ENCODE data around the gene SDC4.

SDC4 gene

GRCh38 chr20:45343532-45344167 lies 4.6 kb downstream of the SDC4 start:
- no peak for DNase-seq (ENCODE audit: low read depth in 2 of 2)

- DNase-seq (ENCODE audit: low read depth in 2 of 2) = no peak
Observed at GRCh38 chr20:45342855-45343531, 5.2 kb downstream of the SDC4 start.

- DNase-seq (ENCODE audit: low read depth in 2 of 2) = no peak
Observed at GRCh38 chr20:45341939-45342854, 6.0 kb downstream of the SDC4 start.

GRCh38 chr20:45341579-45341938 lies 6.7 kb downstream of the SDC4 start:
- DNase-seq (ENCODE audit: low read depth in 2 of 2) = no peak

GRCh38 chr20:45340951-45341350 lies 7.3 kb downstream of the SDC4 start:
- no peak for DNase-seq (ENCODE audit: low read depth in 2 of 2)

GRCh38 chr20:45340236-45340847 lies 7.9 kb downstream of the SDC4 start:
- no peak for DNase-seq (ENCODE audit: low read depth in 2 of 2)

GRCh38 chr20:45339799-45340198 lies 8.4 kb downstream of the SDC4 start:
- DNase-seq (ENCODE audit: low read depth in 2 of 2) = no peak

GRCh38 chr20:45339084-45339483 lies 9.1 kb downstream of the SDC4 start:
- no peak for DNase-seq (ENCODE audit: low read depth in 2 of 2)

GRCh38 chr20:45338121-45339030 lies 9.8 kb downstream of the SDC4 start:
- no peak for DNase-seq (ENCODE audit: low read depth in 2 of 2)

- DNase-seq (ENCODE audit: low read depth in 2 of 2) = no peak
Observed at GRCh38 chr20:45337367-45338120, 10.7 kb downstream of the SDC4 start.

GRCh38 chr20:45336530-45337366 lies 11.5 kb downstream of the SDC4 start:
- DNase-seq (ENCODE audit: low read depth in 2 of 2) = no peak

- DNase-seq (ENCODE audit: low read depth in 2 of 2) = no peak
Observed at GRCh38 chr20:45330476-45330875, 17.7 kb downstream of the SDC4 start.

- no peak for DNase-seq (ENCODE audit: low read depth in 2 of 2)
Observed at GRCh38 chr20:45329497-45330319, 18.5 kb downstream of the SDC4 start.

GRCh38 chr20:45328451-45328850 lies 19.8 kb downstream of the SDC4 start:
- no peak for DNase-seq (ENCODE audit: low read depth in 2 of 2)

GRCh38 chr20:45325371-45325770 lies 22.9 kb downstream of the SDC4 start:
- DNase-seq (ENCODE audit: low read depth in 2 of 2) = no peak

- DNase-seq (ENCODE audit: low read depth in 2 of 2) = no peak
Observed at GRCh38 chr20:45323731-45324130, 24.5 kb downstream of the SDC4 start.

- no peak for DNase-seq (ENCODE audit: low read depth in 2 of 2)
Observed at GRCh38 chr20:45322952-45323383, 25.3 kb downstream of the SDC4 start.

- no peak for DNase-seq (ENCODE audit: low read depth in 2 of 2)
Observed at GRCh38 chr20:45320948-45321595, 27.2 kb downstream of the SDC4 start.

Data from stimulated activated CD8-positive, alpha-beta memory T cell treated with anti-CD3 and anti-CD28 coated beads, Interleukin-7, amount 100 ng/mL, for 4 hours (primary cell).